CD4-positive, alpha-beta T cell (primary cell): ENCODE measurements around the gene MYZAP. TPM values are rescaled to one million over a fixed set of nuclear protein-coding genes. Genes with fewer than 3 reads are reported as not detected.

ENCODE experiments used
- ATAC-seq: fragments of 200-7000 bp; cut with Tn5 transposase; one replicate; pipeline ENCODE4 v1.10.0; 2022; ENCODE audit warnings: mild to moderate bottlenecking; ENCODE audit not compliant: poor library complexity
- CTCF ChIA-PET: fragments of 350-600 bp; sonication (Branson Sonifier 250); formaldehyde crosslinking; loops from one replicate; lab custom pipeline; 2021; ENCODE audit warnings: antibody characterized with exemption, inconsistent platforms; lab: Charles Lee
- POLR2A ChIA-PET: fragments of 350-600 bp; sonication (Branson Sonifier 250); formaldehyde crosslinking; loops from one replicate; lab custom pipeline; 2021; ENCODE audit warnings: antibody characterized with exemption, inconsistent platforms; lab: Charles Lee
- DNase-seq, 14 experiments: peaks; one replicate each; pipeline ENCODE4 v3.0.0-alpha.2; 2013 to 2020; ENCODE audit warnings: mixed read lengths in 2 of 14
- H3K27ac ChIP-seq, 2 donors: one replicate each; pipeline versions ENCODE4 v1.5.1 to v1.7.0; 2013; ENCODE audit warnings: low read length in 2 of 2, low read depth in 1 of 2, mild to moderate bottlenecking in 1 of 2
- H3K27me3 ChIP-seq, 2 experiments: 1 replicate in 1 of 2; 2 replicates in 1 of 2; pipeline versions ENCODE4 v1.6.1 to v1.7.0; 2013; ENCODE audit warnings: low read length in 2 of 2, control low read depth in 1 of 2, mild to moderate bottlenecking in 1 of 2, moderate library complexity in 1 of 2; ENCODE audit not compliant: insufficient read depth in 2 of 2, control insufficient read depth in 1 of 2
- H3K36me3 ChIP-seq: one replicate; pipeline ENCODE4 v1.6.1; 2013; ENCODE audit warnings: low read length, control low read depth; ENCODE audit not compliant: insufficient read depth
- H3K4me1 ChIP-seq: one replicate; pipeline ENCODE4 v1.6.1; 2013; ENCODE audit warnings: low read length, control low read depth; ENCODE audit not compliant: insufficient read depth
- H3K4me3 ChIP-seq: one replicate; pipeline ENCODE4 v1.5.1; 2013; ENCODE audit warnings: mild to moderate bottlenecking, low read length, moderate library complexity
- H3K9me3 ChIP-seq, 2 experiments: 1 replicate in 1 of 2; 2 replicates in 1 of 2; pipeline versions ENCODE4 v1.6.1 to v1.7.0; 2013; ENCODE audit warnings: low read length in 2 of 2, mild to moderate bottlenecking in 2 of 2, control low read depth in 1 of 2, moderate library complexity in 1 of 2; ENCODE audit not compliant: control insufficient read depth in 1 of 2, insufficient read depth in 1 of 2
- H3K27ac Mint-ChIP-seq: one replicate; pipeline ENCODE4 v1.8.0; 2020; ENCODE audit warnings: mixed read lengths
- H3K27me3 Mint-ChIP-seq: one replicate; pipeline ENCODE4 v1.8.0; 2021; ENCODE audit warnings: mixed read lengths
- H3K36me3 Mint-ChIP-seq: one replicate; pipeline ENCODE4 v1.8.0; 2021; ENCODE audit warnings: low read depth, mixed read lengths
- H3K4me1 Mint-ChIP-seq: one replicate; pipeline ENCODE4 v1.8.0; 2021; ENCODE audit warnings: low read depth, mixed read lengths
- H3K4me3 Mint-ChIP-seq: one replicate; pipeline ENCODE4 v1.8.0; 2020; ENCODE audit warnings: mild to moderate bottlenecking, mixed read lengths
- H3K9me3 Mint-ChIP-seq: one replicate; pipeline ENCODE4 v1.8.0; 2020; ENCODE audit warnings: mixed read lengths
- CTCF ChIP-seq: fragments of 200-600 bp; IDR thresholded peaks from one replicate; pipeline ENCODE4 v1.8.0; 2022; ENCODE audit warnings: antibody characterized with exemption, mild to moderate bottlenecking
- intact Hi-C, 2 experiments: fragments of 100-400 bp; cut with DNase I in 1 of 2; cut with micrococcal nuclease in 1 of 2; formaldehyde crosslinking; loops; one replicate each; pipeline versions ENCODE4 v1.15.1 to v1.9.0; 2023 to 2025; cut with DNase I, micrococcal nuclease
- total RNA-seq, 174 experiments: library from RNA in 2 of 174; stranded (reverse) in 2 of 174; gene quantifications; one replicate each; pipeline ENCODE4 v1.2.3 and lab custom pipeline; 2021 to 2026

The MYZAP gene
- total RNA-seq, 2 experiments from 2014 or later, result 0.66 to 1.1 TPM

GRCh38 chr15:57718309-57718708 lies 126.6 kb downstream of the MYZAP start:
- H3K36me3 Mint-ChIP-seq, result peaks cover 83% of the 10 kb centered on the region
- ChIA-PET CTCF (no interaction called here), POLR2A (no interaction called here)

GRCh38 chr15:57720867-57721266 lies 129.2 kb downstream of the MYZAP start:
- Mint-ChIP-seq H3K4me1 (peaks cover 1% of the 10 kb centered on the region), H3K4me3 (no peak overlapping the region), H3K27ac (no peak overlapping the region), H3K27me3 (no peaks in the 10 kb centered on the region), H3K36me3 (peaks cover 64% of the 10 kb centered on the region), H3K9me3 (no peaks in the 10 kb centered on the region)
- Histone ChIP-seq H3K9me3 (peaks cover 0 to 4% of the 10 kb centered on the region in 2 experiments), H3K4me1 (no peaks in the 10 kb centered on the region), H3K27me3 (no peaks in the 10 kb centered on the region), H3K4me3 (no peak overlapping the region), H3K36me3 (peaks cover 22% of the 10 kb centered on the region), H3K27ac (no peak overlapping the region)
- no peak for TF ChIP-seq CTCF
- CTCF ChIA-PET, result interaction anchor here (3.9 kb wide), 1 partner anchor 12 kb away, joined by 14 read pairs; no protein-coding TSS in a partner anchor
- DNase-seq (no peak), ATAC-seq (no peak)
- POLR2A ChIA-PET, result interaction anchor here (1.8 kb wide), 1 partner anchor 14 kb away, joined by 8 read pairs; the partner anchor contains the start of gene POLR2M
- intact Hi-C loops, result no loop called here

More at GRCh38 chr15:57718309-57718708, 126.6 kb downstream of the MYZAP start:
- Histone ChIP-seq H3K36me3 (peaks cover 39% of the 10 kb centered on the region), H3K4me1 (no peaks in the 10 kb centered on the region), H3K9me3 (no peaks in the 10 kb centered on the region), H3K27me3 (no peaks in the 10 kb centered on the region), H3K4me3 (no peak overlapping the region), H3K27ac (no peak overlapping the region)
- Mint-ChIP-seq H3K27ac (no peak overlapping the region), H3K4me3 (no peak overlapping the region), H3K4me1 (peaks cover 18% of the 10 kb centered on the region), H3K27me3 (no peaks in the 10 kb centered on the region), H3K9me3 (no peaks in the 10 kb centered on the region)
- DNase-seq, result no peak
- ATAC-seq, result no peak
- intact Hi-C loops, result no loop called here
- no peak for TF ChIP-seq CTCF

- CTCF ChIA-PET, result no interaction called here
- Histone ChIP-seq H3K9me3 (peaks cover 0 to 4% of the 10 kb centered on the region in 2 experiments), H3K27me3 (no peaks in the 10 kb centered on the region), H3K36me3 (no peaks in the 10 kb centered on the region), H3K4me3 (no peak overlapping the region), H3K27ac (no peak overlapping the region), H3K4me1 (no peaks in the 10 kb centered on the region)
- Mint-ChIP-seq H3K27me3 (no peaks in the 10 kb centered on the region), H3K36me3 (peaks cover 21% of the 10 kb centered on the region), H3K4me3 (no peak overlapping the region), H3K27ac (no peak overlapping the region), H3K9me3 (no peaks in the 10 kb centered on the region), H3K4me1 (no peaks in the 10 kb centered on the region)
- intact Hi-C loops, result no loop called here
- DNase-seq (no peak), ATAC-seq (no peak)
- POLR2A ChIA-PET, result no interaction called here
- no peak for TF ChIP-seq CTCF
These were observed 134.7 kb downstream of the MYZAP start for GRCh38 chr15:57726411-57726810.
